Measurements from ENCODE around the gene MAGEA8. TPM values are rescaled to one million over a fixed set of nuclear protein-coding genes. Genes with fewer than 3 reads are reported as not detected.

The MAGEA8 gene
- total and polyA plus RNA-seq, 10 of the 15 experiments (the other 5 are each of a cell fraction or from before 2014, with no cell fraction given): 0.06 to 0.20 (median 0.13) TPM; not detected in 7

DNA sequence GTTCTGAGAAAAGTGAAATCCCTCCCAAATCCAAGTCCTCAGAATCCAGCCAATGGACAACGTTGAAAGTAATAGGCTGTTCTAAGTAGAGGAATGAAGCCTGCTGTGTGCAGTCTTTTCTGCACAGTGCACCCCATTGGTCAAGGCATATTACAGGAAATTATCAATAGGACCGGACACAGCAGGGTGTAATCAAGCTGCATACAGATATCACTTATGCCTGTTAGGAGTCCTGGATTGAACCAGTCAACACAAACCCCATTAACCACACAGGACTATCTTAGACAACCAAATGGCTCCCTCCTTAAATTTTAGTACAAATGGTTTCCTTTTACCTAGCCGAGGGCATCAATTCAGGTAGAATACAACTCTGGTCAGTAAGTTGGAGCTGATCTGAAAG, 34.2 kb upstream of the MAGEA8 start:
- ATAC-seq (no peak), FAIRE-seq (no peak), DNase-seq (ENCODE audit: low read depth, low spot score) (no peak)
- no peaks in the 10 kb centered on the region for H3K36me3 ChIP-seq (ENCODE audit: control insufficient read depth in 2 of 2, insufficient read depth in 2 of 2, low read length in 1 of 2)
- TF ChIP-seq PBX3 (IDR thresholded peaks at IDR 0.05; ENCODE audit: insufficient replicate concordance, low read depth, low read length): no peak
- no peak for TF ChIP-seq RAD21 (IDR thresholded peaks at IDR 0.05; ENCODE audit: insufficient read depth, low read depth, low read length)
- TF ChIP-seq ASH2L (IDR thresholded peaks at IDR 0.05; ENCODE audit: borderline replicate concordance, low read depth): no peak
- no peak for TF ChIP-seq NR2C1 (IDR thresholded peaks at IDR 0.05)
- no peak for TF ChIP-seq HSF1 (IDR thresholded peaks at IDR 0.05; ENCODE audit: low read depth, low read length)
- TF ChIP-seq RUNX3 (IDR thresholded peaks at IDR 0.05; ENCODE audit: low read length): no peak
- TF ChIP-seq FOXK2 (IDR thresholded peaks at IDR 0.05): no peak
- no peak overlapping the region for H3K27ac ChIP-seq (ENCODE audit: control insufficient read depth, insufficient read depth)
- no peaks in the 10 kb centered on the region for H3K4me1 ChIP-seq (ENCODE audit: control insufficient read depth, insufficient read depth, low read length)
- ChIA-PET RAD21 (ENCODE audit: unreplicated experiment) (no interaction called here), CTCF (interaction anchor here (0.6 kb wide), 1 partner anchor 142 kb away, joined by 3 read pairs; no protein-coding TSS in a partner anchor), POLR2A (no interaction called here), SMC1A (ENCODE audit: uncharacterized antibody, unreplicated experiment) (no interaction called here)
- no peaks in the 10 kb centered on the region for H4K20me1 ChIP-seq (ENCODE audit: control insufficient read depth, insufficient read depth)
- intact Hi-C loops (cut with micrococcal nuclease; ENCODE audit: unreplicated experiment) (no loop called here), in situ Hi-C loops (cut with MboI) (no loop called here)
- no peak overlapping the region for H2AFZ ChIP-seq (ENCODE audit: control insufficient read depth, low read depth, low read length)
- H3K9ac ChIP-seq (ENCODE audit: control insufficient read depth, insufficient read depth, low read length): no peak overlapping the region
- no peaks in the 10 kb centered on the region for H3K27me3 ChIP-seq (replicated peaks in 1 of 2; ENCODE audit: control insufficient read depth in 2 of 2, insufficient read depth in 2 of 2, low read length in 1 of 2)
- no peaks in the 10 kb centered on the region; the same call in 2 of the 3 replicates for H3K9me3 ChIP-seq (replicated peaks; ENCODE audit: control insufficient read depth, insufficient read depth, low read length)
- 20% methylated on average over 3 of the region's 3 CpGs for WGBS (ENCODE audit: insufficient coverage, insufficient replicate concordance, low lambda C conversion rate, missing lambda C conversion rate)
- H3K4me3 ChIP-seq: no peak overlapping the region
- BruUV-seq (replicated peaks): no TSS peak
- H3K4me2 ChIP-seq (ENCODE audit: control insufficient read depth, insufficient read depth): no peak overlapping the region
- H3K79me2 ChIP-seq (ENCODE audit: control insufficient read depth, insufficient read depth, low read length): no peaks in the 10 kb centered on the region
